GM23338 (cell line): Measurements from ENCODE around the gene ZNF609.

ENCODE experiments used
- EZH2 ChIP-seq: fragments of 200-600 bp; sonication (generic); IDR thresholded peaks from one replicate; pipeline ENCODE4 v1.8.0; 2017; ENCODE audit warnings: antibody characterized with exemption, mild to moderate bottlenecking, low read depth; ENCODE audit not compliant: unreplicated experiment
- EZH2phosphoT487 ChIP-seq: fragments of 200-600 bp; sonication (generic); IDR thresholded peaks from one replicate; pipeline ENCODE4 v1.8.1; 2018; ENCODE audit warnings: antibody characterized with exemption; ENCODE audit not compliant: unreplicated experiment
- NANOG ChIP-seq: IDR thresholded peaks from 2 replicates; pipeline ENCODE4 v1.6.1; 2016; ENCODE audit warnings: antibody characterized with exemption, borderline replicate concordance
- POLR2AphosphoS5 ChIP-seq: IDR thresholded peaks from 2 replicates; pipeline ENCODE4 v1.6.1; 2016; ENCODE audit warnings: antibody characterized with exemption, low read depth
- REST ChIP-seq: IDR thresholded peaks from one replicate; pipeline ENCODE4 v1.6.1; 2018; ENCODE audit warnings: antibody characterized with exemption; ENCODE audit not compliant: unreplicated experiment
- ZNF331 ChIP-seq: fragments of 250-450 bp; sonication (Bioruptor Pico); IDR thresholded peaks from 2 replicates; pipeline ENCODE4 v1.5.0; 2020; ENCODE audit warnings: low read depth, mild to moderate bottlenecking, moderate library complexity
- TF ChIP-seq, protein P1 (sequence below), 2 experiments: fragments of 200-600 bp in 1 of 2; sonication (generic) in 1 of 2; conservative IDR thresholded peaks; 2 replicates each; pipeline versions ENCODE4 v1.5.1 to v1.6.1; 2016 to 2017; ENCODE audit warnings: antibody characterized with exemption in 2 of 2, low read depth in 2 of 2, mild to moderate bottlenecking in 2 of 2, moderate library complexity in 1 of 2

DNA sequence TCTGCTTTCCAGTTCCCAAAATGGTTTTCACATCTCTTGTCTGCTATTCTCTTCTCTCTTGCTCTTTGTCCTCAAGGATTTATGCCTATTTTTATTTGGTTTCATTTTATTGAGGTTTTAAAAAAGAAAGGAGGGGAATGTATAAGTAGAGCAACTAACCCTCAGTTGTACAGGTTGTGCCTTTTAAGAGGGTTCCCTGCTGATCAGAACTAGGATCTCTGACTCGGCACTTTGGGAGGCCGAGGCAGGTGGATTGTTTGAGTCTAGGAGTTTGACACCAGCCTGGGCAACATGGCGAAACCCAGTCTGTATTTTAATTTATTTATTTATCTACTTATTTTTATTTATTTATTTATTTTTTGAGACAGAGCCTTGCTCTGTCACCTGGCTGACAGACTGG is 123.6 kb downstream of the ZNF609 start:
- TF ChIP-seq, protein P1, sequence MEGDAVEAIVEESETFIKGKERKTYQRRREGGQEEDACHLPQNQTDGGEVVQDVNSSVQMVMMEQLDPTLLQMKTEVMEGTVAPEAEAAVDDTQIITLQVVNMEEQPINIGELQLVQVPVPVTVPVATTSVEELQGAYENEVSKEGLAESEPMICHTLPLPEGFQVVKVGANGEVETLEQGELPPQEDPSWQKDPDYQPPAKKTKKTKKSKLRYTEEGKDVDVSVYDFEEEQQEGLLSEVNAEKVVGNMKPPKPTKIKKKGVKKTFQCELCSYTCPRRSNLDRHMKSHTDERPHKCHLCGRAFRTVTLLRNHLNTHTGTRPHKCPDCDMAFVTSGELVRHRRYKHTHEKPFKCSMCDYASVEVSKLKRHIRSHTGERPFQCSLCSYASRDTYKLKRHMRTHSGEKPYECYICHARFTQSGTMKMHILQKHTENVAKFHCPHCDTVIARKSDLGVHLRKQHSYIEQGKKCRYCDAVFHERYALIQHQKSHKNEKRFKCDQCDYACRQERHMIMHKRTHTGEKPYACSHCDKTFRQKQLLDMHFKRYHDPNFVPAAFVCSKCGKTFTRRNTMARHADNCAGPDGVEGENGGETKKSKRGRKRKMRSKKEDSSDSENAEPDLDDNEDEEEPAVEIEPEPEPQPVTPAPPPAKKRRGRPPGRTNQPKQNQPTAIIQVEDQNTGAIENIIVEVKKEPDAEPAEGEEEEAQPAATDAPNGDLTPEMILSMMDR (conservative IDR thresholded peaks at IDR 0.05; ENCODE audit: low read depth in 2 of 2) = no peak
- TF ChIP-seq POLR2AphosphoS5 (no peak), REST (no peak), EZH2 (no peak), NANOG (no peak), ZNF331 (CRISPR knock-in tag) (no peak), EZH2phosphoT487 (no peak)
